Endothelial cell (in vitro differentiated cells): ENCODE results near the gene MRPL53. TPM values are rescaled to one million over a fixed set of nuclear protein-coding genes. Genes with fewer than 3 reads are reported as not detected.
A peak's percentile ranks its signal among the peaks of the same experiment; 100 is the strongest.

Source experiments
- DNase-seq: peaks from one replicate; pipeline ENCODE4 v3.0.0; 2021; ENCODE audit warnings: low spot score
- H3K27ac Mint-ChIP-seq: one replicate; pipeline ENCODE4 v1.8.0; 2021; ENCODE audit warnings: mixed read lengths, inconsistent platforms; ENCODE audit not compliant: unreplicated experiment
- H3K27me3 Mint-ChIP-seq: one replicate; pipeline ENCODE4 v1.8.0; 2021; ENCODE audit warnings: mild to moderate bottlenecking, moderate library complexity, mixed read lengths, inconsistent platforms; ENCODE audit not compliant: unreplicated experiment
- H3K36me3 Mint-ChIP-seq: one replicate; pipeline ENCODE4 v1.8.0; 2021; ENCODE audit warnings: mild to moderate bottlenecking, low read depth, mixed read lengths, inconsistent platforms; ENCODE audit not compliant: unreplicated experiment
- H3K4me1 Mint-ChIP-seq: one replicate; pipeline ENCODE4 v1.8.0; 2021; ENCODE audit warnings: mild to moderate bottlenecking, mixed read lengths, inconsistent platforms; ENCODE audit not compliant: unreplicated experiment
- H3K4me3 Mint-ChIP-seq: one replicate; pipeline ENCODE4 v1.8.0; 2021; ENCODE audit warnings: mild to moderate bottlenecking, mixed read lengths, inconsistent platforms; ENCODE audit not compliant: unreplicated experiment
- H3K9me3 Mint-ChIP-seq: one replicate; pipeline ENCODE4 v1.8.0; 2021; ENCODE audit warnings: mixed read lengths, inconsistent platforms; ENCODE audit not compliant: unreplicated experiment
- CTCF ChIP-seq: fragments of 200-600 bp; sonication (generic); IDR thresholded peaks from one replicate; pipeline ENCODE4 v1.5.0; 2021; ENCODE audit warnings: antibody characterized with exemption; ENCODE audit not compliant: unreplicated experiment
- total RNA-seq: library from RNA; stranded (reverse); fragmentation: NEBNext Ultra II Directional; extraction: Animal tissue kit (Norgen Biotek cat#: 25700); gene quantifications from one replicate; pipeline ENCODE4 v1.2.1, GENCODE V29; 2021; ENCODE audit not compliant: unreplicated experiment

MRPL53 gene
- total RNA-seq, 1 donor from 2014 or later, result 59.0 TPM

- H3K9me3 Mint-ChIP-seq, result no peaks in the 10 kb centered on the region
- H3K27me3 Mint-ChIP-seq, result peaks cover 20% of the 10 kb centered on the region
- TF ChIP-seq CTCF, result no peak
- peak overlapping the region; percentile 94 for H3K4me3 Mint-ChIP-seq
- H3K36me3 Mint-ChIP-seq, result peaks cover 18% of the 10 kb centered on the region
- H3K27ac Mint-ChIP-seq, result peak overlapping the region; percentile 92
- H3K4me1 Mint-ChIP-seq, result peaks cover 44% of the 10 kb centered on the region
- peak; percentile 91 for DNase-seq
Measured at GRCh38 chr2:74440378-74441169, 31.9 kb downstream of the MRPL53 start.

DNA sequence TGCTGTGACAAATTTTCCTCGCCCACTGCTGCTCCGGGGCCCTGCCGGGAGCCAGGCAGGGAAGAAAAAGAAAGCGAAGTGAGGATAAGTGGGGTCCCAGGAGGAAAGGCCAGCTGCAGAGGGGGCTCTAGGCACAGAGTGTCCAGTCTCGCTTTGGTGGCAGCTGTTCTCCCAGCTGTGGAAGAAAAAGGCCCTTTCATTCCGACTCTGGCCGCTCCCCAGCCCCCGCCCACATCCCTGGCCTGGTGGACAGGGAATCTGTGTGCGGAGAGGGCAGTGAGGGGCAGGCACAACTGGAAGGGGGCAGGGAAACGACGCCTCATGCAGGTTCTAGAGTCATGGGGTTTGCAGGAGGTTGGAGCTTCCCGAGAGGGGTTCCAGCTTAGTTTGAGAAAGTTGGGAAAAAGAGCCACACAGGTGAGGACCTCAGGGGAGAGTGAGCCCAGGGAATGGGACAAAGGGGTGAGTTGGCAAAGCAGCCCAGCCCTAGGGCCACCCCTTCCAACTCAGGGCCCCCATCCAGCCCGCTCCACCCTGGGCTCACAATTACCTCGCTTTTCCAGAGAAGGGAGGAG is 32.6 kb downstream of the MRPL53 start:
- DNase-seq, result peak; percentile 60
- H3K4me1 Mint-ChIP-seq, result peaks cover 41% of the 10 kb centered on the region
- H3K27ac Mint-ChIP-seq, result peak overlapping the region; percentile 92
- no peaks in the 10 kb centered on the region for H3K9me3 Mint-ChIP-seq
- H3K36me3 Mint-ChIP-seq, result peaks cover 20% of the 10 kb centered on the region
- H3K4me3 Mint-ChIP-seq, result peak overlapping the region; percentile 94
- no peak for TF ChIP-seq CTCF
- H3K27me3 Mint-ChIP-seq, result peaks cover 16% of the 10 kb centered on the region

DNA sequence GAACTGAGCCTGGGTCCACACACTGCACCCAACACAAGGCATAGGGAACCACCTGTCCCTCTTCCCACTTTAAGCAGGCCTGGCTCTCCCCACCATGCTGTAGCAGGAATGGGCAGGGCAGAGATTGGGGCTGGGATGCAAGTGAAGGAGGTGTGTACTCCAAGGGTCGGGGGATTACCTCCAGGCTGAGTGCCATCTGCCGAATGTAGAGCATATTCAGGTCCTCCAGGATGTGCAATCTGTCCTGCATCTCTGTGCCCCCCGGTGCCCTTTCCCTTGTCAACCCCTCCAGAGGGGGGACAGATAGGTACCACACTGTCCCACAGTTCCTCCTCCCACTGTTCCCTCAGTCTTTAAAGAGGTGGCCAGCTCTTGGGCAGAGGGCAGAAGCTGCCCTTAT is 33.1 kb downstream of the MRPL53 start:
- peak overlapping the region; percentile 94 for H3K4me3 Mint-ChIP-seq
- no peak for TF ChIP-seq CTCF
- H3K36me3 Mint-ChIP-seq, result peaks cover 20% of the 10 kb centered on the region
- H3K9me3 Mint-ChIP-seq, result no peaks in the 10 kb centered on the region
- peaks cover 22% of the 10 kb centered on the region for H3K27me3 Mint-ChIP-seq
- DNase-seq, result no peak
- H3K27ac Mint-ChIP-seq, result peak overlapping the region; percentile 92
- peaks cover 38% of the 10 kb centered on the region for H3K4me1 Mint-ChIP-seq

DNA sequence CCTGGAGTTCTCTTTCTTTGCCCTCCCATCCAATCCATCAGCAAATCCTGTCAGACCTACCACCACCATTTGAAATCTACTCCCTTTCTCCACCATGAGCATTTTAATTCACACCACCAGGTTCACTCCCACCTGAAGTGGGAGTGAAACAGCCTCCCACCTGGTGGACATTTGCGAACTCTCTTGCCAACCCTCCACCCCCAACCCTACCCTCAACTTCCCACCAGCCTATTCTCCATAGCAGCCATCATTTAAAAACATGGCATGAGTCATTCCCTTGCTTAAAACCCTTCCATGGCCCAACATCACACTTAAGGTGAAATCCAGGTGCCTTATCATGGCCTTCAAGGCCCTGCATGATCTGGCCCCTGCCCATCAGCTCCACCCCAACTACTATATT is 34.2 kb downstream of the MRPL53 start:
- no peak for TF ChIP-seq CTCF
- Mint-ChIP-seq H3K4me1 (peaks cover 33% of the 10 kb centered on the region), H3K36me3 (peaks cover 20% of the 10 kb centered on the region), H3K27ac (peak overlapping the region; percentile 74), H3K4me3 (peak overlapping the region; percentile 94), H3K9me3 (no peaks in the 10 kb centered on the region), H3K27me3 (peaks cover 23% of the 10 kb centered on the region)
- DNase-seq, result no peak
